DOHH2 (cell line): Measurements from ENCODE around the gene ZSCAN29.
"Not testable (repeated sequence)": the region's sequence is repeated elsewhere in the genome, so short reads cannot be mapped to it uniquely, and the experiment has no call there.

ENCODE experiments used
- H3F3A ChIP-seq: fragments of 200-600 bp; sonication (generic), shearing (Covaris generic); 2 replicates; pipeline ENCODE4 v1.6.0; 2016; ENCODE audit warnings: antibody characterized with exemption, mild to moderate bottlenecking; ENCODE audit not compliant: control insufficient read depth, insufficient read depth
- H3K27ac ChIP-seq: fragments of 200-600 bp; sonication (generic); 2 replicates; pipeline ENCODE4 v1.5.1; 2014; ENCODE audit warnings: low read depth, mild to moderate bottlenecking, low read length, moderate library complexity
- H3K27me3 ChIP-seq: fragments of 200-600 bp; sonication (generic); 2 replicates; pipeline ENCODE4 v1.6.1; 2014; ENCODE audit warnings: mild to moderate bottlenecking, low read length, mixed read lengths; ENCODE audit not compliant: control insufficient read depth
- H3K36me3 ChIP-seq: fragments of 200-600 bp; sonication (generic); 2 replicates; pipeline ENCODE4 v1.6.1; 2014; ENCODE audit warnings: mild to moderate bottlenecking, low read length, moderate library complexity, mixed read lengths; ENCODE audit not compliant: control insufficient read depth
- H3K4me1 ChIP-seq: fragments of 200-600 bp; sonication (generic); 2 replicates; pipeline ENCODE4 v1.6.1; 2014; ENCODE audit warnings: mild to moderate bottlenecking, low read length, mixed read lengths; ENCODE audit not compliant: control insufficient read depth
- H3K4me2 ChIP-seq: fragments of 200-600 bp; sonication (generic); 2 replicates; pipeline ENCODE4 v1.6.0; 2014; ENCODE audit warnings: mild to moderate bottlenecking, low read length, moderate library complexity
- H3K4me3 ChIP-seq: fragments of 200-600 bp; sonication (generic); 2 replicates; pipeline ENCODE4 v1.5.1; 2014; ENCODE audit warnings: mild to moderate bottlenecking, low read length, mixed read lengths
- H3K79me2 ChIP-seq: fragments of 200-600 bp; sonication (generic); 2 replicates; pipeline ENCODE4 v1.6.1; 2014; ENCODE audit warnings: mild to moderate bottlenecking, low read length, mixed read lengths; ENCODE audit not compliant: control insufficient read depth
- H3K9me2 ChIP-seq: fragments of 200-600 bp; sonication (generic); replicated peaks from 2 replicates; pipeline ENCODE4 v1.6.1; 2014; ENCODE audit warnings: mild to moderate bottlenecking, low read length, mixed read lengths; ENCODE audit not compliant: control insufficient read depth
- H3K9me3 ChIP-seq: fragments of 200-600 bp; sonication (generic); 2 replicates; pipeline ENCODE4 v1.6.1; 2014; ENCODE audit warnings: antibody characterized with exemption, low read length, mixed read lengths; ENCODE audit not compliant: control insufficient read depth, insufficient read depth
- H4K20me1 ChIP-seq: fragments of 200-600 bp; sonication (generic); 2 replicates; pipeline ENCODE4 v1.6.0; 2014; ENCODE audit warnings: low read depth, mild to moderate bottlenecking, antibody characterized with exemption, low read length, moderate library complexity; ENCODE audit not compliant: control insufficient read depth, insufficient read depth
- CTCF ChIP-seq: fragments of 200-600 bp; sonication (generic); IDR thresholded peaks from one replicate; pipeline ENCODE4 v1.5.1; 2014; ENCODE audit warnings: antibody characterized with exemption, mild to moderate bottlenecking, low read depth, low read length; ENCODE audit not compliant: poor library complexity, severe bottlenecking
- EZH2phosphoT487 ChIP-seq: fragments of 200-600 bp; sonication (generic); IDR thresholded peaks from 2 replicates; pipeline ENCODE4 v1.6.1; 2017; ENCODE audit warnings: borderline replicate concordance, mild to moderate bottlenecking, antibody characterized with exemption, low read length, moderate library complexity, mixed read lengths

The ZSCAN29 gene

GRCh38 chr15:43402255-43402654 is 31.4 kb upstream of the ZSCAN29 start:
- Histone ChIP-seq H3K79me2 (no peaks in the 10 kb centered on the region), H3K36me3 (peaks cover 88% of the 10 kb centered on the region), H3K9me3 (no peaks in the 10 kb centered on the region), H3K27ac (no peak overlapping the region), H3K4me3 (no peak overlapping the region), H3K27me3 (no peaks in the 10 kb centered on the region), H4K20me1 (no peaks in the 10 kb centered on the region), H3K4me2 (no peak overlapping the region), H3F3A (no peaks in the 10 kb centered on the region), H3K9me2 (no peaks in the 10 kb centered on the region), H3K4me1 (no peaks in the 10 kb centered on the region)
- TF ChIP-seq EZH2phosphoT487 (no peak), CTCF (no peak)

GRCh38 chr15:43393592-43393991 is 22.7 kb upstream of the ZSCAN29 start:
- not testable (repeated sequence) for H3K27me3 ChIP-seq, H3K27ac ChIP-seq, H3F3A ChIP-seq, H3K4me1 ChIP-seq, H3K9me3 ChIP-seq, H3K79me2 ChIP-seq, H3K9me2 ChIP-seq, H3K4me2 ChIP-seq, H4K20me1 ChIP-seq, H3K4me3 ChIP-seq
- peaks cover 66% of the 10 kb centered on the region for H3K36me3 ChIP-seq

- Histone ChIP-seq H3K4me2 (no peak overlapping the region), H3K27ac (no peak overlapping the region), H3K36me3 (peaks cover 55% of the 10 kb centered on the region), H3K9me2 (no peaks in the 10 kb centered on the region), H3K4me1 (no peaks in the 10 kb centered on the region), H3K79me2 (no peaks in the 10 kb centered on the region), H3F3A (0 out of 2 replicates have a peak, but pooled peaks cover 3% of the 10 kb centered on the region), H4K20me1 (no peaks in the 10 kb centered on the region), H3K9me3 (no peaks in the 10 kb centered on the region), H3K27me3 (no peaks in the 10 kb centered on the region), H3K4me3 (no peak overlapping the region)
- TF ChIP-seq CTCF (no peak), EZH2phosphoT487 (no peak)
Measured at GRCh38 chr15:43390723-43391122, 19.9 kb upstream of the ZSCAN29 start.

- no peaks in the 10 kb centered on the region for H3K9me3 ChIP-seq
- no peak overlapping the region for H3K4me2 ChIP-seq
- no peaks in the 10 kb centered on the region for H3K9me2 ChIP-seq
- H3F3A ChIP-seq = no peaks in the 10 kb centered on the region
- TF ChIP-seq CTCF (no peak), EZH2phosphoT487 (no peak)
- H3K4me3 ChIP-seq = no peak overlapping the region
- H3K4me1 ChIP-seq = no peaks in the 10 kb centered on the region
- H4K20me1 ChIP-seq = no peaks in the 10 kb centered on the region
- no peak overlapping the region for H3K27ac ChIP-seq
- H3K79me2 ChIP-seq = 0 out of 2 replicates have a peak, but pooled peaks cover 4% of the 10 kb centered on the region
- H3K27me3 ChIP-seq = no peaks in the 10 kb centered on the region
- peaks cover 80% of the 10 kb centered on the region for H3K36me3 ChIP-seq
Measured at GRCh38 chr15:43383070-43383469, 12.2 kb upstream of the ZSCAN29 start.
